Colonic mucosa (tissue), 4 donors: ENCODE measurements around the gene C1D. TPM values are rescaled to one million over a fixed set of nuclear protein-coding genes. Genes with fewer than 3 reads are reported as not detected.

Source experiments
- DNase-seq: peaks from one replicate; pipeline ENCODE4 v3.0.0-alpha.2; 2020
- H3K27ac ChIP-seq: fragments of 200-600 bp; one replicate; pipeline ENCODE4 v1.8.0; 2021
- H3K27me3 ChIP-seq: fragments of 200-600 bp; one replicate; pipeline ENCODE4 v1.8.0; 2021
- H3K36me3 ChIP-seq: fragments of 200-600 bp; one replicate; pipeline ENCODE4 v1.8.0; 2021
- H3K4me1 ChIP-seq: fragments of 200-600 bp; one replicate; pipeline ENCODE4 v1.8.0; 2021; ENCODE audit warnings: mild to moderate bottlenecking
- H3K4me3 ChIP-seq: fragments of 200-600 bp; one replicate; pipeline ENCODE4 v1.8.0; 2021
- H3K9ac ChIP-seq, 2 donors: one replicate each; pipeline ENCODE4 v1.7.0; 2013; ENCODE audit warnings: control low read depth in 2 of 2, low read depth in 2 of 2, low read length in 2 of 2
- H3K9me3 ChIP-seq: fragments of 200-600 bp; one replicate; pipeline ENCODE4 v1.8.0; 2021
- CTCF ChIP-seq: fragments of 200-600 bp; IDR thresholded peaks from one replicate; pipeline ENCODE4 v1.8.0; 2022; ENCODE audit warnings: antibody characterized with exemption, mild to moderate bottlenecking
- intact Hi-C: fragments of 100-400 bp; cut with DNase I; formaldehyde crosslinking; loops from one replicate; pipeline ENCODE4 v1.14.1; 2022
- total RNA-seq, 2 donors: library from RNA; stranded (reverse); fragmentation: NEBNext Ultra II Directional in 1 of 2; extraction: Animal tissue kit (Norgen Biotek cat#: 25700) in 1 of 2; gene quantifications; one replicate each; pipeline ENCODE4 v1.2.1, GENCODE V29; 2021
- donor health status: healthy.
- donor health status: DM: no; HTN: no; CAD: no.
- donor health status: DM: no; HTN: no; CAD: no.

The C1D gene
- total RNA-seq, 2 donors from 2014 or later = 15.4 to 19.9 TPM

GRCh38 chr2:68030529-68030928 lies 32.3 kb downstream of the C1D start:
- no peak for DNase-seq
- no peak overlapping the region for H3K4me3 ChIP-seq
- no peaks in the 10 kb centered on the region for H3K4me1 ChIP-seq
- H3K36me3 ChIP-seq = no peaks in the 10 kb centered on the region
- no peaks in the 10 kb centered on the region for H3K27me3 ChIP-seq
- H3K9me3 ChIP-seq = no peaks in the 10 kb centered on the region
- intact Hi-C loops = no loop called here
- no peak overlapping the region for H3K27ac ChIP-seq
- no peak for TF ChIP-seq CTCF
- no peak overlapping the region for H3K9ac ChIP-seq

GRCh38 chr2:68027959-68028358 lies 34.8 kb downstream of the C1D start:
- DNase-seq = no peak
- H3K4me3 ChIP-seq = no peak overlapping the region
- no peak overlapping the region for H3K9ac ChIP-seq
- H3K9me3 ChIP-seq = no peaks in the 10 kb centered on the region
- no peaks in the 10 kb centered on the region for H3K27me3 ChIP-seq
- H3K4me1 ChIP-seq = no peaks in the 10 kb centered on the region
- no peak for TF ChIP-seq CTCF
- no peak overlapping the region for H3K27ac ChIP-seq
- H3K36me3 ChIP-seq = no peaks in the 10 kb centered on the region
- intact Hi-C loops = no loop called here

GRCh38 chr2:68024450-68024849 lies 38.4 kb downstream of the C1D start:
- intact Hi-C loops = no loop called here
- Histone ChIP-seq H3K36me3 (no peaks in the 10 kb centered on the region), H3K9ac (no peak overlapping the region), H3K27ac (no peak overlapping the region), H3K9me3 (no peaks in the 10 kb centered on the region), H3K4me1 (no peaks in the 10 kb centered on the region), H3K27me3 (no peaks in the 10 kb centered on the region), H3K4me3 (no peak overlapping the region)
- no peak for DNase-seq
- TF ChIP-seq CTCF = no peak

- no peaks in the 10 kb centered on the region for H3K36me3 ChIP-seq
- H3K9ac ChIP-seq = no peak overlapping the region
- intact Hi-C loops = no loop called here
- no peaks in the 10 kb centered on the region for H3K4me1 ChIP-seq
- no peak overlapping the region for H3K4me3 ChIP-seq
- no peak for TF ChIP-seq CTCF
- DNase-seq = no peak
- H3K27ac ChIP-seq = no peak overlapping the region
- H3K27me3 ChIP-seq = no peaks in the 10 kb centered on the region
- H3K9me3 ChIP-seq = no peaks in the 10 kb centered on the region
Measured at GRCh38 chr2:68023904-68024303, 38.9 kb downstream of the C1D start.

- Histone ChIP-seq H3K9me3 (no peaks in the 10 kb centered on the region), H3K36me3 (no peaks in the 10 kb centered on the region), H3K27ac (no peak overlapping the region), H3K4me1 (no peaks in the 10 kb centered on the region), H3K4me3 (no peak overlapping the region), H3K9ac (no peak overlapping the region), H3K27me3 (no peaks in the 10 kb centered on the region)
- intact Hi-C loops = no loop called here
- DNase-seq = no peak
- TF ChIP-seq CTCF = no peak
Measured at GRCh38 chr2:68018727-68019126, 44.1 kb downstream of the C1D start.

GRCh38 chr2:68009526-68009925 lies 53.3 kb downstream of the C1D start:
- intact Hi-C loops = no loop called here
- Histone ChIP-seq H3K4me1 (no peaks in the 10 kb centered on the region), H3K4me3 (no peak overlapping the region), H3K9me3 (no peaks in the 10 kb centered on the region), H3K27me3 (no peaks in the 10 kb centered on the region), H3K27ac (no peak overlapping the region), H3K9ac (no peak overlapping the region), H3K36me3 (no peaks in the 10 kb centered on the region)
- TF ChIP-seq CTCF = no peak
- no peak for DNase-seq
